Measurements from ENCODE around the gene KIAA0232. TPM values are rescaled to one million over a fixed set of nuclear protein-coding genes. Genes with fewer than 3 reads are reported as not detected.

Gene KIAA0232
- polyA plus RNA-seq, 1 donor (not counting 4 experiments of a cell fraction or from before 2014, with no cell fraction given) = 10.0 TPM

DNA sequence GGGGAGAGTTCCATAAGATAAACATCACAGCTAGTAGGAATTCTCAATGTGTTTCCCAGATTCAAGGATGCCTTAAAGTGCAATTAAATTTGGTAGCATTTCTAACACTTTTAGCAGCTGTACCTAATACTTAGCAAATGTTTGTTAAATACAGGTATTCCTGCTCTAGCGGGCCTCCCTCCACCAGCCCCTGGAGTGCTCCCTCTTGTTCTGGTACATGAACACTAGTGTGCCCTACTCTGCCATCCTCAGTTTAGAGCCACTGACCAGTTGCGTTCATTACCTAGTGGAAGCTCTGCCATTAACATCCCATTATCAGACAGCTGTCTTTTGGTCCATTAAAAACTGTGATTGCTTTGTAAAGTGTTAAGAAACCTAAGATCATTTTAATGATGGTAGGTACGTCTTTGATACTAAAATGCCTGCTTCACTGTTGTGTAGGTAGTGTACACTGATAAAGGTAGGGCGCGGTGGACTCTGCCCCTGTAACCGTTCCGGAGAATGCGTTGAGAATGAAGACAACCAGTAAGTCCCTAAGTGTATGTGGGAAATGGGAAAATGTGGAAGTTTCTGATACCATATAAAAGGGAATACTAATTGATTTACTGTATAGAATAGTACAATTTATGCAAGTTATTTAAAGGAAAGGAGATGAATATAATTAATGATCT, 21.7 kb downstream of the KIAA0232 start:
- Histone ChIP-seq H4K20me1 (ENCODE audit: control insufficient read depth, extremely low read depth, insufficient read depth, low read length) (peaks cover 6% of the 10 kb centered on the region), H3K4me1 (ENCODE audit: control insufficient read depth, extremely low read depth, insufficient read depth, low read length) (peaks cover 13% of the 10 kb centered on the region), H3K27me3 (ENCODE audit: control insufficient read depth, extremely low read depth, insufficient read depth, low read length) (no peaks in the 10 kb centered on the region), H3K9me1 (ENCODE audit: control insufficient read depth, extremely low read depth, insufficient read depth, low read length) (peaks cover 3% of the 10 kb centered on the region), H3K9me3 (ENCODE audit: control insufficient read depth, low read depth, low read length) (no peaks in the 10 kb centered on the region), H3K4me3 (ENCODE audit: control insufficient read depth in 2 of 3, extremely low read depth in 1 of 3, insufficient read depth in 2 of 3, low read depth in 1 of 3, low read length in 3 of 3) (no peak overlapping the region), H3K4me2 (ENCODE audit: control insufficient read depth, extremely low read depth, insufficient read depth, low read depth, low read length) (no peak overlapping the region), H3K79me2 (ENCODE audit: control insufficient read depth, insufficient read depth, low read length) (peaks cover 59% of the 10 kb centered on the region), H2AFZ (ENCODE audit: control insufficient read depth, low read length) (no peak overlapping the region), H3K36me3 (ENCODE audit: control insufficient read depth in 2 of 2, extremely low read depth in 1 of 2, insufficient read depth in 2 of 2, low read length in 2 of 2) (peaks cover 0 to 5% of the 10 kb centered on the region in 2 experiments), H3K27ac (ENCODE audit: control insufficient read depth, insufficient read depth, low read length) (no peak overlapping the region), H3K9ac (ENCODE audit: control insufficient read depth, extremely low read depth, insufficient read depth, low read length) (no peak overlapping the region)
- TF ChIP-seq, protein P1, sequence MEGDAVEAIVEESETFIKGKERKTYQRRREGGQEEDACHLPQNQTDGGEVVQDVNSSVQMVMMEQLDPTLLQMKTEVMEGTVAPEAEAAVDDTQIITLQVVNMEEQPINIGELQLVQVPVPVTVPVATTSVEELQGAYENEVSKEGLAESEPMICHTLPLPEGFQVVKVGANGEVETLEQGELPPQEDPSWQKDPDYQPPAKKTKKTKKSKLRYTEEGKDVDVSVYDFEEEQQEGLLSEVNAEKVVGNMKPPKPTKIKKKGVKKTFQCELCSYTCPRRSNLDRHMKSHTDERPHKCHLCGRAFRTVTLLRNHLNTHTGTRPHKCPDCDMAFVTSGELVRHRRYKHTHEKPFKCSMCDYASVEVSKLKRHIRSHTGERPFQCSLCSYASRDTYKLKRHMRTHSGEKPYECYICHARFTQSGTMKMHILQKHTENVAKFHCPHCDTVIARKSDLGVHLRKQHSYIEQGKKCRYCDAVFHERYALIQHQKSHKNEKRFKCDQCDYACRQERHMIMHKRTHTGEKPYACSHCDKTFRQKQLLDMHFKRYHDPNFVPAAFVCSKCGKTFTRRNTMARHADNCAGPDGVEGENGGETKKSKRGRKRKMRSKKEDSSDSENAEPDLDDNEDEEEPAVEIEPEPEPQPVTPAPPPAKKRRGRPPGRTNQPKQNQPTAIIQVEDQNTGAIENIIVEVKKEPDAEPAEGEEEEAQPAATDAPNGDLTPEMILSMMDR (optimal IDR thresholded peaks at IDR 0.05 in 1 of 3, IDR thresholded peaks at IDR 0.05 in 1 of 3, conservative IDR thresholded peaks at IDR 0.05 in 1 of 3; ENCODE audit: extremely low read depth in 1 of 3, insufficient read depth in 2 of 3, low read length in 3 of 3) = no peak
- no peak for TF ChIP-seq EZH2 (IDR thresholded peaks at IDR 0.05; ENCODE audit: low read length)
- DNase-seq (ENCODE audit: low read depth, low spot score) (no peak), FAIRE-seq (no peak)
- dilution Hi-C loops (cut with MboI; ENCODE audit: extremely low pct_ligation_motif_present, low sequenced_read_pairs) = no loop called here

DNA sequence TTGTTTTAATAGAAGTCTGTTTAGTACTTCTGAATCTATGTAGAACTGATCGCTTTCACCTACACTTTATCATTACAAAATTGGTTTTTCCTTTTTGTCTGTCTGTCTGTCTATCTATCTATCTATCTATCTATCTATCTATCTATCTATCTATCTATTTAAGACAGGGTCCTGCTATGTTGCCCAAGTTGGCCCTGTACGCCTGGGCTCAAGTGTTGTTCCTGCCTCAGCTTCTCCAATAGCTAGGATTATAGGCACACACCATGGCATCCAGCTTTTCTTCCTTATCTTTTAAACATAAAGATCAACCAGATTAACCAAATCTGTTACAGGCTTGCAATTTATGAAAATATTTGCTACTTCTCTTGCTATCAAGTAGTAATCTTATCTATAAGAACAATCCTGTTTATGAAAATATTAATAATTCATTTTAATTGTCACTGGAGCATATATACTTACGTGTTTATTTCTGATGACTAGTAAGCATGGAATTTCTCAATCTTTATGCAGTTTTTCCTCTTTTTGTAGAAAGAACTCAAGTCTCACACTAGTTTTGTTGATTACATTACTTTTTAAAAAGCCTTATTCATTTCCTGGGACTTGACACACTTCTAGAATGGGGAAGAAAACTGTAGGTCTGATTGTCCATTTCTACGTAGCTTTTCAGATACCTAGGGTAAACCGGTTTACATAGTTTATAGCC, 24.5 kb downstream of the KIAA0232 start:
- Histone ChIP-seq H3K79me2 (ENCODE audit: control insufficient read depth, insufficient read depth, low read length) (peaks cover 50% of the 10 kb centered on the region), H3K4me1 (ENCODE audit: control insufficient read depth, extremely low read depth, insufficient read depth, low read length) (peaks cover 13% of the 10 kb centered on the region), H3K27me3 (ENCODE audit: control insufficient read depth, extremely low read depth, insufficient read depth, low read length) (no peaks in the 10 kb centered on the region), H3K9me1 (ENCODE audit: control insufficient read depth, extremely low read depth, insufficient read depth, low read length) (peaks cover under 1% of the 10 kb centered on the region), H2AFZ (ENCODE audit: control insufficient read depth, low read length) (no peak overlapping the region), H3K36me3 (ENCODE audit: control insufficient read depth in 2 of 2, extremely low read depth in 1 of 2, insufficient read depth in 2 of 2, low read length in 2 of 2) (peaks cover 0 to 5% of the 10 kb centered on the region in 2 experiments), H3K27ac (ENCODE audit: control insufficient read depth, insufficient read depth, low read length) (no peak overlapping the region), H4K20me1 (ENCODE audit: control insufficient read depth, extremely low read depth, insufficient read depth, low read length) (peaks cover 4% of the 10 kb centered on the region), H3K9me3 (ENCODE audit: control insufficient read depth, low read depth, low read length) (no peaks in the 10 kb centered on the region), H3K9ac (ENCODE audit: control insufficient read depth, extremely low read depth, insufficient read depth, low read length) (no peak overlapping the region), H3K4me2 (ENCODE audit: control insufficient read depth, extremely low read depth, insufficient read depth, low read depth, low read length) (no peak overlapping the region), H3K4me3 (ENCODE audit: control insufficient read depth in 2 of 3, extremely low read depth in 1 of 3, insufficient read depth in 2 of 3, low read depth in 1 of 3, low read length in 3 of 3) (no peak overlapping the region)
- FAIRE-seq (no peak), DNase-seq (ENCODE audit: low read depth, low spot score) (no peak)
- dilution Hi-C loops (cut with MboI; ENCODE audit: extremely low pct_ligation_motif_present, low sequenced_read_pairs) = no loop called here
- no peak for TF ChIP-seq EZH2 (IDR thresholded peaks at IDR 0.05; ENCODE audit: low read length)
- TF ChIP-seq, protein P1 (optimal IDR thresholded peaks at IDR 0.05 in 1 of 3, IDR thresholded peaks at IDR 0.05 in 1 of 3, conservative IDR thresholded peaks at IDR 0.05 in 1 of 3; ENCODE audit: extremely low read depth in 1 of 3, insufficient read depth in 2 of 3, low read length in 3 of 3) = no peak

Measured in keratinocyte (primary cell).